ENCODE data around the gene KIAA0753.
A peak's percentile ranks its signal among the peaks of the same experiment; 100 is the strongest.
"Not testable (repeated sequence)": the region's sequence is repeated elsewhere in the genome, so short reads cannot be mapped to it uniquely, and the experiment has no call there.

KIAA0753 gene

DNA sequence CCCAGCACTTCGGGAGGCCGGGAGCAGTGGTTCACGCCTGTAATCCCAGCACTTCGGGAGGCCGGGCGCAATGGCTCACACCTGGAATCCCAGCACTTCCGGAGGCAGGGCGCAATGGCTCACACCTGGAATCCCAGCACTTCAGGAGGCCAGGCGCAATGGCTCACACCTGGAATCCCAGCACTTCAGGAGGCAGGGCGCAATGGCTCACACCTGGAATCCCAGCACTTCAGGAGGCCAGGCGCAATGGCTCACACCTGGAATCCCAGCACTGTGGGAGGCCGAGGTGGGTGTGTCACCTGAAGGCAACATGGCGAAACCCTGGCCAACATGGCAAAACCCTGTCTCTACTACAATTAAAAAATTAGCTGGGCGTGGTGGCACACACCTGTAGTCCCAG is 47.1 kb downstream of the KIAA0753 start:
- peaks cover 60% of the 10 kb centered on the region for H3K36me3 Mint-ChIP-seq (ENCODE audit: insufficient read depth)
- not testable (repeated sequence) for H3K4me3 Mint-ChIP-seq; H3K9me3 Mint-ChIP-seq; H3K4me1 Mint-ChIP-seq (ENCODE audit: low read depth in 2 of 2); H3K27ac Mint-ChIP-seq; ATAC-seq (replicated peaks); H3K27me3 Mint-ChIP-seq; DNase-seq

DNA sequence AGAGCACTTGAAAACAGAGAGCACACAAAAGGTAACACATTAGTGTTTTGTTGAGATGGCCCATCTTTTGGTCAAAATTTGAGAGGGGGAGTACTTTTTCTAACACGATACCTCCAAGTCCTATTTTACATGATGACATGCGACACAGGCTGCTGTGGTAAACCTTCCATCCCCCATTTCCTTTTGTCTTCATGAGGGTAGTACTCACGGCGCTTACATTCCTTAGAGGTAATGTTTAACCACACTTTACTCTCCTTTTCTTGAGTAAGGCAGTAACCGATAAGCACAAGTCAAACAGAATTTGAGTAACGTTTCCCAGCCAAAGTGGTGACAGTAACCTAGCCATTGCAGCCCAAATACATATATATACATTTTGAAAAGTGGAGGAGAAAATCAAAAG is 48.3 kb downstream of the KIAA0753 start:
- DNase-seq: no peak
- no peak for ATAC-seq (replicated peaks)
- H3K9me3 Mint-ChIP-seq: no peaks in the 10 kb centered on the region
- no peaks in the 10 kb centered on the region for H3K4me1 Mint-ChIP-seq (ENCODE audit: low read depth in 2 of 2)
- H3K27ac Mint-ChIP-seq: no peak overlapping the region
- H3K27me3 Mint-ChIP-seq: no peaks in the 10 kb centered on the region
- peaks cover 55% of the 10 kb centered on the region for H3K36me3 Mint-ChIP-seq (ENCODE audit: insufficient read depth)
- no peak overlapping the region for H3K4me3 Mint-ChIP-seq

GRCh38 chr17:6591599-6592158 is 48.8 kb downstream of the KIAA0753 start:
- DNase-seq (no peak), ATAC-seq (replicated peaks) (no peak)
- Mint-ChIP-seq H3K9me3 (no peaks in the 10 kb centered on the region), H3K27me3 (no peaks in the 10 kb centered on the region), H3K4me1 (ENCODE audit: low read depth in 2 of 2) (no peaks in the 10 kb centered on the region), H3K27ac (no peak overlapping the region), H3K36me3 (ENCODE audit: insufficient read depth) (peaks cover 56% of the 10 kb centered on the region), H3K4me3 (no peak overlapping the region)

- no peak overlapping the region for H3K4me3 Mint-ChIP-seq
- no peaks in the 10 kb centered on the region for H3K27me3 Mint-ChIP-seq
- H3K9me3 Mint-ChIP-seq: no peaks in the 10 kb centered on the region
- no peaks in the 10 kb centered on the region for H3K4me1 Mint-ChIP-seq (ENCODE audit: low read depth in 2 of 2)
- H3K36me3 Mint-ChIP-seq (ENCODE audit: insufficient read depth): peaks cover 44% of the 10 kb centered on the region
- DNase-seq (no peak), ATAC-seq (replicated peaks) (no peak)
- no peak overlapping the region for H3K27ac Mint-ChIP-seq
These were observed 51.1 kb downstream of the KIAA0753 start for GRCh38 chr17:6589266-6589946.

GRCh38 chr17:6588165-6588564 is 52.3 kb downstream of the KIAA0753 start:
- no peak overlapping the region for H3K4me3 Mint-ChIP-seq
- no peaks in the 10 kb centered on the region for H3K4me1 Mint-ChIP-seq (ENCODE audit: low read depth in 2 of 2)
- DNase-seq (no peak), ATAC-seq (replicated peaks) (no peak)
- no peak overlapping the region for H3K27ac Mint-ChIP-seq
- H3K27me3 Mint-ChIP-seq: no peaks in the 10 kb centered on the region
- H3K36me3 Mint-ChIP-seq (ENCODE audit: insufficient read depth): peaks cover 35% of the 10 kb centered on the region
- no peaks in the 10 kb centered on the region for H3K9me3 Mint-ChIP-seq

- no peaks in the 10 kb centered on the region for H3K9me3 Mint-ChIP-seq
- no peak overlapping the region for H3K4me3 Mint-ChIP-seq
- H3K27me3 Mint-ChIP-seq: no peaks in the 10 kb centered on the region
- H3K4me1 Mint-ChIP-seq (ENCODE audit: low read depth in 2 of 2): no peaks in the 10 kb centered on the region
- DNase-seq (no peak), ATAC-seq (replicated peaks) (no peak)
- no peak overlapping the region for H3K27ac Mint-ChIP-seq
- peaks cover 27% of the 10 kb centered on the region for H3K36me3 Mint-ChIP-seq (ENCODE audit: insufficient read depth)
These were observed 53.2 kb downstream of the KIAA0753 start for GRCh38 chr17:6587310-6587709.

- H3K4me3 Mint-ChIP-seq: no peak overlapping the region
- H3K27ac Mint-ChIP-seq: no peak overlapping the region
- H3K27me3 Mint-ChIP-seq: no peaks in the 10 kb centered on the region
- ATAC-seq (replicated peaks) (no peak), DNase-seq (no peak)
- H3K36me3 Mint-ChIP-seq (ENCODE audit: insufficient read depth): peaks cover 15% of the 10 kb centered on the region
- no peaks in the 10 kb centered on the region for H3K4me1 Mint-ChIP-seq (ENCODE audit: low read depth in 2 of 2)
- H3K9me3 Mint-ChIP-seq: no peaks in the 10 kb centered on the region
These were observed 57.1 kb downstream of the KIAA0753 start for GRCh38 chr17:6583411-6583810.

DNA sequence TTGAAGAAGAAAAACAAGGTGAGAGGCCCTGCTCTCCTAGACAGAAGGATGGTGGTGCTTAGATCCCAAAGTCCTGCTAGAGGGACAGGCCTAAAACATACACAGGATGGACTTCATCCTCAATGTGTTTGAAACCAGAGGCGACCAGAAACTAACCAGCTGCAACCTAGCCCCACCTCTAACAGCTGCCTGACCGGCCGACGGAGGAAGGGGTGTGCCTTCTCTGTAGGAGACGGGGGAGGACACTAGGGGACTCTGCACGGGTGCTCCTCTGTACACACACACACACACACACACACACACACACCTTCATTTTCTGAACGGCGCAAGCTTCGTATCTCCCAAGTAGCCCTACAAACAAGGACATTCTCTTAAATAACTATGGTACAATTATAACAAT is 59.9 kb downstream of the KIAA0753 start:
- Mint-ChIP-seq H3K36me3 (ENCODE audit: insufficient read depth) (peaks cover 17% of the 10 kb centered on the region), H3K27ac (no peak overlapping the region), H3K4me1 (ENCODE audit: low read depth in 2 of 2) (peaks cover 4 to 5% of the 10 kb centered on the region in 2 donors), H3K4me3 (no peak overlapping the region), H3K27me3 (no peaks in the 10 kb centered on the region), H3K9me3 (no peaks in the 10 kb centered on the region)
- DNase-seq (no peak), ATAC-seq (replicated peaks) (no peak)

- Mint-ChIP-seq H3K4me3 (no peak overlapping the region), H3K27me3 (no peaks in the 10 kb centered on the region), H3K27ac (no peak overlapping the region), H3K4me1 (ENCODE audit: low read depth in 2 of 2) (peaks cover 11 to 13% of the 10 kb centered on the region in 2 donors), H3K36me3 (ENCODE audit: insufficient read depth) (peaks cover 13% of the 10 kb centered on the region), H3K9me3 (no peaks in the 10 kb centered on the region)
- ATAC-seq (replicated peaks): no peak
- no peak for DNase-seq
These were observed 62.0 kb downstream of the KIAA0753 start for GRCh38 chr17:6578491-6578890.

DNA sequence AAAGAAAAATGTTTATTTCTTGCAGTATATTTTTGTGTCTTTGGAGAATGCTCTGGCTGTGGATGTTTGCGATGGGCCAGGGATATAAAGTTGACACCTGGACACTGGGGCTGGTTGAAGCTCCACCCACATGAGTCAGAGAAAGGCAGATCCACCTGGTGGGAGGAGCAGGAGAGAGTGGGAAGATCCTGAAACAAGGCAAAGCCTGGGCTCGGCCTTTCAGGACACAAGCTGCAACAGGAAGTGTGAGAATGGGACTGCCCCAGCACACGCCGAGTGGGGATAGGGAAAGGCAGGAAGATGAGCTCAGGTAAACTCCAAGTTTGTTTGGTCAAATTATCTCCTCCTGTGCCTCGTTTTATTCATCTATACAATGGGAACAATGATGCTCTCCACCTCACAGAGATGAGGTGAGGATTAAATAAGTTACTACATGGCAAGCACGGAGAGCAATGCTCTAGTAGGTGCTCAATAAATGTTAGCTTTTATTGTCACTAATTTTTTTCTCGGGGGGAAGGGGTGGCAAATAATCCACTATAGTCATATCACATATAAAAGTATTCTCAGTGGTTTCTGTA is 62.7 kb downstream of the KIAA0753 start:
- H3K27ac Mint-ChIP-seq: peak overlapping the region; percentile 7 to 44
- peaks cover 14% of the 10 kb centered on the region for H3K36me3 Mint-ChIP-seq (ENCODE audit: insufficient read depth)
- DNase-seq (no peak), ATAC-seq (replicated peaks) (no peak)
- H3K9me3 Mint-ChIP-seq: no peaks in the 10 kb centered on the region
- H3K4me3 Mint-ChIP-seq: no peak overlapping the region
- no peaks in the 10 kb centered on the region for H3K27me3 Mint-ChIP-seq
- H3K4me1 Mint-ChIP-seq (ENCODE audit: low read depth in 2 of 2): peaks cover 11 to 13% of the 10 kb centered on the region in 2 donors

- ATAC-seq (replicated peaks) (no peak), DNase-seq (no peak)
- Mint-ChIP-seq H3K36me3 (ENCODE audit: insufficient read depth) (peaks cover 14% of the 10 kb centered on the region), H3K27me3 (no peaks in the 10 kb centered on the region), H3K27ac (peak overlapping the region; percentile 80 to 84), H3K4me3 (no peak overlapping the region), H3K9me3 (no peaks in the 10 kb centered on the region), H3K4me1 (ENCODE audit: low read depth in 2 of 2) (peaks cover 11 to 13% of the 10 kb centered on the region in 2 donors)
These were observed 64.3 kb downstream of the KIAA0753 start for GRCh38 chr17:6576038-6576785.

DNA sequence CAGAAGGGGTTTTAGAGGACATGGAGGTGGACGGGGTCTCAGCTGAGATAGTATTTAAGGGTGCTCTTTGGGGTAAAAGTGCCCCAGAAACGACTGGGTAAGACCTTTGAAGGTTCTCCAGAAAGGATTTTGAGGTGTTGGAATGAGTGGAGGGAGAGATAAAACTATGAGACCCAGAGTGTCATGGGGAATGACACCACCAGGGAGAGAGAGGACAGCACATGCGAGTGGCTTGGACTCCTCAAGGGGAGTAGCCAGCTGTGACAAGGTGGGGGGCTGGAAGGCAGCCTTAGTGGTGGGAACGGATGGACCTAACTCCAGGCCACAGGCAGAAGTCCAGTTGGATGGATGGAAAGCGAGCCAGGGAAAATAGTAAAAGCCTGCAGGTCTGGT is 64.9 kb downstream of the KIAA0753 start:
- no peaks in the 10 kb centered on the region for H3K9me3 Mint-ChIP-seq
- peak overlapping the region; percentile 29 to 84 for H3K27ac Mint-ChIP-seq
- no peak for DNase-seq
- H3K4me1 Mint-ChIP-seq (ENCODE audit: low read depth in 2 of 2): peaks cover 11 to 13% of the 10 kb centered on the region in 2 donors
- H3K36me3 Mint-ChIP-seq (ENCODE audit: insufficient read depth): peaks cover 14% of the 10 kb centered on the region
- no peak for ATAC-seq (replicated peaks)
- no peaks in the 10 kb centered on the region for H3K27me3 Mint-ChIP-seq
- peak overlapping the region in 1 of 2 donors; percentile 7 for H3K4me3 Mint-ChIP-seq

- Mint-ChIP-seq H3K4me3 (peak overlapping the region in 1 of 2 donors; percentile 7), H3K9me3 (no peaks in the 10 kb centered on the region), H3K27me3 (no peaks in the 10 kb centered on the region), H3K4me1 (ENCODE audit: low read depth in 2 of 2) (peaks cover 11 to 13% of the 10 kb centered on the region in 2 donors), H3K36me3 (ENCODE audit: insufficient read depth) (peaks cover 14% of the 10 kb centered on the region), H3K27ac (peak overlapping the region; percentile 29 to 84)
- ATAC-seq (replicated peaks) (peak; percentile 43), DNase-seq (no peak)
These were observed 65.6 kb downstream of the KIAA0753 start for GRCh38 chr17:6574687-6575595.
